Activated naive CD8-positive, alpha-beta T cell treated with anti-CD3 and anti-CD28 coated beads for 36 hours (primary cell): ENCODE results near the gene CNN3. TPM values are rescaled to one million over a fixed set of nuclear protein-coding genes. Genes with fewer than 3 reads are reported as not detected.

ENCODE experiments used
- DNase-seq: peaks from one replicate; pipeline ENCODE4 v3.0.0; 2021
- H3K27ac Mint-ChIP-seq: one replicate; pipeline ENCODE4 v1.8.0; 2022; ENCODE audit warnings: mild to moderate bottlenecking, moderate library complexity, mixed read lengths
- H3K27me3 Mint-ChIP-seq: one replicate; pipeline ENCODE4 v1.8.0; 2022; ENCODE audit warnings: mild to moderate bottlenecking, mixed read lengths
- H3K36me3 Mint-ChIP-seq: one replicate; pipeline ENCODE4 v1.8.0; 2021; ENCODE audit warnings: mild to moderate bottlenecking, mixed read lengths
- H3K4me1 Mint-ChIP-seq: one replicate; pipeline ENCODE4 v1.8.0; 2021; ENCODE audit warnings: mixed read lengths
- H3K4me3 Mint-ChIP-seq: one replicate; pipeline ENCODE4 v1.8.0; 2022; ENCODE audit warnings: mild to moderate bottlenecking, moderate library complexity, mixed read lengths
- H3K9me3 Mint-ChIP-seq: one replicate; pipeline ENCODE4 v1.8.0; 2022; ENCODE audit warnings: mixed read lengths
- total RNA-seq, 2 experiments: library from RNA; stranded (reverse); gene quantifications; one replicate each; pipeline ENCODE4 v1.2.3, GENCODE V29; 2021

CNN3 gene
- total RNA-seq, 2 experiments from 2014 or later = 12.9 to 15.2 TPM

GRCh38 chr1:94936861-94937620 lies 10.1 kb upstream of the CNN3 start:
- Mint-ChIP-seq H3K4me1 (no peaks in the 10 kb centered on the region), H3K9me3 (no peaks in the 10 kb centered on the region), H3K27me3 (no peaks in the 10 kb centered on the region), H3K27ac (no peak overlapping the region), H3K4me3 (no peak overlapping the region), H3K36me3 (no peaks in the 10 kb centered on the region)
- DNase-seq = no peak

- H3K27me3 Mint-ChIP-seq = no peaks in the 10 kb centered on the region
- H3K36me3 Mint-ChIP-seq = no peaks in the 10 kb centered on the region
- H3K27ac Mint-ChIP-seq = no peak overlapping the region
- H3K9me3 Mint-ChIP-seq = no peaks in the 10 kb centered on the region
- no peaks in the 10 kb centered on the region for H3K4me1 Mint-ChIP-seq
- no peak overlapping the region for H3K4me3 Mint-ChIP-seq
- no peak for DNase-seq
Observed at GRCh38 chr1:94935476-94935875, 8.6 kb upstream of the CNN3 start.

GRCh38 chr1:94935034-94935433 lies 8.1 kb upstream of the CNN3 start:
- no peak overlapping the region for H3K4me3 Mint-ChIP-seq
- H3K36me3 Mint-ChIP-seq = no peaks in the 10 kb centered on the region
- no peak for DNase-seq
- H3K9me3 Mint-ChIP-seq = no peaks in the 10 kb centered on the region
- H3K27me3 Mint-ChIP-seq = no peaks in the 10 kb centered on the region
- H3K27ac Mint-ChIP-seq = no peak overlapping the region
- peaks cover 1% of the 10 kb centered on the region for H3K4me1 Mint-ChIP-seq

- H3K27ac Mint-ChIP-seq = no peak overlapping the region
- H3K4me3 Mint-ChIP-seq = no peak overlapping the region
- H3K4me1 Mint-ChIP-seq = peaks cover 2% of the 10 kb centered on the region
- no peaks in the 10 kb centered on the region for H3K9me3 Mint-ChIP-seq
- no peak for DNase-seq
- H3K36me3 Mint-ChIP-seq = no peaks in the 10 kb centered on the region
- no peaks in the 10 kb centered on the region for H3K27me3 Mint-ChIP-seq
Observed at GRCh38 chr1:94934551-94934950, 7.6 kb upstream of the CNN3 start.

- peaks cover 7% of the 10 kb centered on the region for H3K27me3 Mint-ChIP-seq
- DNase-seq = no peak
- H3K36me3 Mint-ChIP-seq = no peaks in the 10 kb centered on the region
- peaks cover 10% of the 10 kb centered on the region for H3K4me1 Mint-ChIP-seq
- H3K4me3 Mint-ChIP-seq = no peak overlapping the region
- H3K27ac Mint-ChIP-seq = no peak overlapping the region
- no peaks in the 10 kb centered on the region for H3K9me3 Mint-ChIP-seq
Observed at GRCh38 chr1:94931254-94931841, 4.4 kb upstream of the CNN3 start.

GRCh38 chr1:94929351-94930217 lies 2.7 kb upstream of the CNN3 start:
- Mint-ChIP-seq H3K36me3 (no peaks in the 10 kb centered on the region), H3K27me3 (peaks cover 14% of the 10 kb centered on the region), H3K9me3 (no peaks in the 10 kb centered on the region), H3K27ac (no peak overlapping the region), H3K4me1 (peaks cover 21% of the 10 kb centered on the region), H3K4me3 (no peak overlapping the region)
- DNase-seq = no peak

- Mint-ChIP-seq H3K4me3 (no peak overlapping the region), H3K27me3 (peaks cover 18% of the 10 kb centered on the region), H3K36me3 (no peaks in the 10 kb centered on the region), H3K4me1 (peaks cover 26% of the 10 kb centered on the region), H3K27ac (no peak overlapping the region), H3K9me3 (no peaks in the 10 kb centered on the region)
- no peak for DNase-seq
Observed at GRCh38 chr1:94928293-94928939, 1.5 kb upstream of the CNN3 start.

GRCh38 chr1:94927405-94928175 lies 680 bp upstream of the CNN3 start:
- H3K27me3 Mint-ChIP-seq = peaks cover 18% of the 10 kb centered on the region
- peak overlapping the region; percentile 34 for H3K27ac Mint-ChIP-seq
- peaks cover 28% of the 10 kb centered on the region for H3K4me1 Mint-ChIP-seq
- H3K9me3 Mint-ChIP-seq = no peaks in the 10 kb centered on the region
- H3K36me3 Mint-ChIP-seq = no peaks in the 10 kb centered on the region
- DNase-seq = no peak
- H3K4me3 Mint-ChIP-seq = peak overlapping the region; percentile 82

GRCh38 chr1:94926126-94926914 lies 590 bp downstream of the CNN3 start:
- DNase-seq = peak; percentile 53
- Mint-ChIP-seq H3K27me3 (peaks cover 21% of the 10 kb centered on the region), H3K9me3 (no peaks in the 10 kb centered on the region), H3K36me3 (no peaks in the 10 kb centered on the region), H3K27ac (peak overlapping the region; percentile 10), H3K4me3 (peak overlapping the region; percentile 87), H3K4me1 (peaks cover 28% of the 10 kb centered on the region)

- H3K27me3 Mint-ChIP-seq = peaks cover 21% of the 10 kb centered on the region
- peak; percentile 2 for DNase-seq
- no peaks in the 10 kb centered on the region for H3K36me3 Mint-ChIP-seq
- peak overlapping the region; percentile 87 for H3K4me3 Mint-ChIP-seq
- H3K9me3 Mint-ChIP-seq = no peaks in the 10 kb centered on the region
- H3K4me1 Mint-ChIP-seq = peaks cover 28% of the 10 kb centered on the region
- peak overlapping the region; percentile 10 for H3K27ac Mint-ChIP-seq
Observed at GRCh38 chr1:94925561-94926125, 1.3 kb downstream of the CNN3 start.

- Mint-ChIP-seq H3K36me3 (no peaks in the 10 kb centered on the region), H3K27me3 (peaks cover 21% of the 10 kb centered on the region), H3K4me3 (peak overlapping the region; percentile 87), H3K4me1 (peaks cover 26% of the 10 kb centered on the region), H3K27ac (no peak overlapping the region), H3K9me3 (no peaks in the 10 kb centered on the region)
- no peak for DNase-seq
Observed at GRCh38 chr1:94925004-94925403, 1.9 kb downstream of the CNN3 start.

- DNase-seq = no peak
- H3K36me3 Mint-ChIP-seq = no peaks in the 10 kb centered on the region
- peaks cover 31% of the 10 kb centered on the region for H3K4me1 Mint-ChIP-seq
- no peaks in the 10 kb centered on the region for H3K9me3 Mint-ChIP-seq
- H3K27me3 Mint-ChIP-seq = peaks cover 19% of the 10 kb centered on the region
- no peak overlapping the region for H3K4me3 Mint-ChIP-seq
- H3K27ac Mint-ChIP-seq = no peak overlapping the region
Observed at GRCh38 chr1:94922761-94923331, 4.1 kb downstream of the CNN3 start.

GRCh38 chr1:94921977-94922376 lies 4.9 kb downstream of the CNN3 start:
- Mint-ChIP-seq H3K9me3 (no peaks in the 10 kb centered on the region), H3K27me3 (peaks cover 14% of the 10 kb centered on the region), H3K27ac (no peak overlapping the region), H3K36me3 (no peaks in the 10 kb centered on the region), H3K4me1 (peaks cover 31% of the 10 kb centered on the region), H3K4me3 (no peak overlapping the region)
- no peak for DNase-seq
